SK-N-SH (cell line): ENCODE measurements around the gene CDH3. TPM values are rescaled to one million over a fixed set of nuclear protein-coding genes. Genes with fewer than 3 reads are reported as not detected.

Experiments
- CTCF ChIA-PET: fragments of 300-600, 350-600 bp; formaldehyde crosslinking; extraction: SDS; loops from one replicate; lab custom pipeline; 2021; lab: Yijun Ruan, JAX
- POLR2A ChIA-PET: fragments of 350-600 bp; sonication (Branson Sonifier 250); formaldehyde crosslinking; extraction: SDS; loops from one replicate; lab custom pipeline; 2020; ENCODE audit warnings: antibody characterized with exemption, inconsistent platforms; lab: Yijun Ruan, JAX
- DNase-seq: peaks from one replicate; pipeline ENCODE4 v3.0.0; 2012
- H2AFZ ChIP-seq: fragments of 200-600 bp; sonication (generic); 2 replicates; pipeline ENCODE4 v1.8.1; 2016; ENCODE audit warnings: antibody characterized with exemption, mild to moderate bottlenecking, low read depth
- H3F3A ChIP-seq: fragments of 200-600 bp; sonication (generic); replicated peaks from 2 replicates; pipeline ENCODE3; 2016; ENCODE audit warnings: antibody characterized with exemption, mild to moderate bottlenecking; ENCODE audit not compliant: insufficient read depth
- H3K27ac ChIP-seq, 2 experiments: fragments of 200-500 bp in 1 of 2; fragments of 200-600 bp in 1 of 2; sonication (Bioruptor generic) in 1 of 2; sonication (generic), shearing (Covaris generic) in 1 of 2; 2 replicates each; pipeline versions ENCODE4 v1.5.1 to v1.6.1; 2014 to 2016; ENCODE audit warnings: low read depth in 2 of 2, inconsistent platforms in 1 of 2, low read length in 1 of 2, mild to moderate bottlenecking in 1 of 2, mixed read lengths in 1 of 2
- H3K27me3 ChIP-seq: fragments of 200-600 bp; sonication (generic), shearing (Covaris generic); 2 replicates; pipeline ENCODE4 v1.6.1; 2016; ENCODE audit warnings: mixed run types; ENCODE audit not compliant: insufficient read depth
- H3K36me3 ChIP-seq, 2 experiments: fragments of 200-500 bp in 1 of 2; fragments of 200-600 bp in 1 of 2; sonication (Bioruptor generic) in 1 of 2; sonication (generic) in 1 of 2; replicated peaks in 1 of 2; 2 replicates each; pipeline versions ENCODE3 to v1.5.1; 2014 to 2016; ENCODE audit warnings: low read length in 1 of 2, mild to moderate bottlenecking in 1 of 2; ENCODE audit not compliant: insufficient read depth in 2 of 2, control insufficient read depth in 1 of 2
- H3K4me1 ChIP-seq, 2 experiments: fragments of 200-500 bp in 1 of 2; fragments of 200-600 bp in 1 of 2; sonication (Bioruptor generic) in 1 of 2; sonication (generic), shearing (Covaris generic) in 1 of 2; 2 replicates each; pipeline versions ENCODE4 v1.5.1 to v1.6.1; 2014 to 2016; ENCODE audit warnings: low read depth in 1 of 2, low read length in 1 of 2, mixed run types in 1 of 2; ENCODE audit not compliant: insufficient read depth in 2 of 2, control insufficient read depth in 1 of 2
- H3K4me2 ChIP-seq: fragments of 200-600 bp; sonication (generic), shearing (Covaris generic); 2 replicates; pipeline ENCODE4 v1.6.1; 2017; ENCODE audit warnings: mixed run types
- H3K4me3 ChIP-seq, 2 experiments: fragments of 200-500 bp in 1 of 2; fragments of 200-600 bp in 1 of 2; sonication (Bioruptor generic) in 1 of 2; sonication (generic), shearing (Covaris generic) in 1 of 2; 2 replicates each; pipeline versions ENCODE4 v1.5.1 to v1.8.1; 2014 to 2016; ENCODE audit warnings: low read depth in 2 of 2, inconsistent platforms in 1 of 2, low read length in 1 of 2, mild to moderate bottlenecking in 1 of 2, mixed read lengths in 1 of 2, moderate library complexity in 1 of 2
- H3K79me2 ChIP-seq: fragments of 200-600 bp; sonication (generic); 2 replicates; pipeline ENCODE4 v1.8.1; 2017; ENCODE audit warnings: mild to moderate bottlenecking; ENCODE audit not compliant: insufficient read depth
- H3K9ac ChIP-seq: fragments of 200-600 bp; sonication (generic); 2 replicates; pipeline ENCODE4 v1.6.1; 2017; ENCODE audit warnings: mixed run types
- H3K9me2 ChIP-seq: fragments of 200-600 bp; sonication (generic); 2 replicates; pipeline ENCODE4 v1.6.1; 2017; ENCODE audit warnings: mixed run types
- H3K9me3 ChIP-seq: fragments of 200-600 bp; sonication (generic); 2 replicates; pipeline ENCODE4 v1.6.1; 2017; ENCODE audit warnings: mixed run types, mild to moderate bottlenecking, moderate library complexity
- H4K20me1 ChIP-seq: fragments of 200-600 bp; sonication (generic); 2 replicates; pipeline ENCODE4 v1.6.1; 2017; ENCODE audit warnings: mild to moderate bottlenecking, mixed run types; ENCODE audit not compliant: insufficient read depth
- CHD2 ChIP-seq: fragments of 150-350 bp; IDR thresholded peaks from 2 replicates; pipeline ENCODE4 v1.6.1; 2018; ENCODE audit warnings: low read length; ENCODE audit not compliant: partially characterized antibody
- ELF1 ChIP-seq: IDR thresholded peaks from 2 replicates; pipeline ENCODE4 v1.4.0; 2012
- EP300 ChIP-seq, 2 experiments: IDR thresholded peaks; 2 replicates each; pipeline versions ENCODE4 v1.4.0 to v1.6.1; 2012; ENCODE audit warnings: borderline replicate concordance in 1 of 2, low read depth in 1 of 2, low read length in 1 of 2
- FOSL2 ChIP-seq: IDR thresholded peaks from 2 replicates; pipeline ENCODE4 v1.4.0; 2012; ENCODE audit warnings: low read depth, mild to moderate bottlenecking, moderate library complexity, borderline replicate concordance
- FOXJ3 ChIP-seq: sonication (generic); formaldehyde crosslinking; IDR thresholded peaks from 2 replicates; pipeline ENCODE4 v1.5.1; 2020; ENCODE audit warnings: mild to moderate bottlenecking, missing genetic modification reagents
- GABPA ChIP-seq: IDR thresholded peaks from 2 replicates; pipeline ENCODE4 v1.4.0; 2012; ENCODE audit warnings: low read depth, mild to moderate bottlenecking
- MEF2A ChIP-seq: IDR thresholded peaks from 2 replicates; pipeline ENCODE4 v1.4.0; 2012; ENCODE audit warnings: low read depth, borderline replicate concordance
- NRF1 ChIP-seq: IDR thresholded peaks from 2 replicates; pipeline ENCODE4 v1.6.1; 2012; ENCODE audit warnings: low read depth, mild to moderate bottlenecking, low read length
- RAD21 ChIP-seq: IDR thresholded peaks from 2 replicates; pipeline ENCODE4 v1.6.1; 2012; ENCODE audit warnings: mild to moderate bottlenecking, low read length
- RCOR1 ChIP-seq: fragments of 150-350 bp; IDR thresholded peaks from 2 replicates; pipeline ENCODE4 v1.6.1; 2017; ENCODE audit warnings: antibody characterized with exemption, low read length
- RFX5 ChIP-seq: IDR thresholded peaks from 2 replicates; pipeline ENCODE4 v1.6.1; 2012; ENCODE audit warnings: mild to moderate bottlenecking, improper control_type of control experiment, low read length
- SIN3A ChIP-seq: IDR thresholded peaks from 2 replicates; pipeline ENCODE4 v1.6.1; 2012; ENCODE audit warnings: low read depth, mild to moderate bottlenecking, low read length, moderate library complexity, borderline replicate concordance
- SMC3 ChIP-seq: IDR thresholded peaks from 2 replicates; pipeline ENCODE4 v1.6.1; 2012; ENCODE audit warnings: low read depth, low read length, improper control_type of control experiment
- TAF1 ChIP-seq: IDR thresholded peaks from 2 replicates; pipeline ENCODE4 v1.6.1; 2012; ENCODE audit warnings: low read depth, mild to moderate bottlenecking, low read length, moderate library complexity, borderline replicate concordance
- TCF12 ChIP-seq: IDR thresholded peaks from 2 replicates; pipeline ENCODE4 v1.4.0; 2012
- TEAD4 ChIP-seq: IDR thresholded peaks from 2 replicates; pipeline ENCODE4 v1.4.0; 2012; ENCODE audit warnings: mild to moderate bottlenecking, borderline replicate concordance; ENCODE audit not compliant: insufficient read depth
- polyA plus RNA-seq, 3 experiments: library from polyadenylated mRNA; depleted of rRNA; stranded (reverse); fragments of >200 nt; gene quantifications; 2 replicates each; pipeline ENCODE4 v1.2.3, GENCODE V29; 2012
- TF ChIP-seq, protein P1 (sequence below): IDR thresholded peaks from 2 replicates; pipeline ENCODE4; 2012
- TF ChIP-seq, protein P2 (sequence below): fragments of 200-600 bp; sonication (generic); IDR thresholded peaks from 2 replicates; pipeline ENCODE4 v1.6.1; 2017; ENCODE audit warnings: antibody characterized with exemption, mild to moderate bottlenecking, moderate library complexity
- TF ChIP-seq, protein P3 (sequence below): IDR thresholded peaks from 2 replicates; pipeline ENCODE4 v1.6.1; 2012; ENCODE audit warnings: mild to moderate bottlenecking, low read depth, low read length, moderate library complexity

The CDH3 gene
- polyA plus RNA-seq, 1 of the 3 experiments (the other 2 are of a cell fraction) = not detected

DNA sequence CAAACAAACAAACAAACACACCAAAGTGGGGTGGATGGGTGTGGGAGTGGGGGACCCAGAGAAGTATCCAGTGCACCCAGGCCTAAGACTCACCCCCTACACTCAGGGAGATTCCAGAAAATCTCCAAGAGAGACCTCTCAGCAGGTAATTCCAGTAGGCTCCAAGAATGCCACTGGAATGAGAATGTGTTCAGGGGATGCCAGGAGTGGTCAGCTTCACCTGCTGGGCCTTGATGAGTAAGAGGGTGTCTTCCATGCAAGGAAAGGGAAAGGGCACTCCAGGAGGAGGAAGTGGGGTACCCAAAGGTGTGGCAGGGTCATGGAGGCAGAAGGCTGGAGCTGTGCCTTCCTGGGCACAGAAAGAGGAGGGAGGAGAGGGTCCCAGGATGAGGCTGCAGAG lies 101.8 kb downstream of the CDH3 start:
- no peaks in the 10 kb centered on the region for H3K9me3 ChIP-seq
- DNase-seq = no peak
- ChIA-PET CTCF (interaction anchor here (1.1 to 1.2 kb wide), 2 partner anchors 11 to 157 kb away, joined by 3 to 4 read pairs; no protein-coding TSS in a partner anchor), POLR2A (no interaction called here)
- no peaks in the 10 kb centered on the region for H3K4me1 ChIP-seq
- H3K27ac ChIP-seq = no peak overlapping the region
- TF ChIP-seq, protein P1, sequence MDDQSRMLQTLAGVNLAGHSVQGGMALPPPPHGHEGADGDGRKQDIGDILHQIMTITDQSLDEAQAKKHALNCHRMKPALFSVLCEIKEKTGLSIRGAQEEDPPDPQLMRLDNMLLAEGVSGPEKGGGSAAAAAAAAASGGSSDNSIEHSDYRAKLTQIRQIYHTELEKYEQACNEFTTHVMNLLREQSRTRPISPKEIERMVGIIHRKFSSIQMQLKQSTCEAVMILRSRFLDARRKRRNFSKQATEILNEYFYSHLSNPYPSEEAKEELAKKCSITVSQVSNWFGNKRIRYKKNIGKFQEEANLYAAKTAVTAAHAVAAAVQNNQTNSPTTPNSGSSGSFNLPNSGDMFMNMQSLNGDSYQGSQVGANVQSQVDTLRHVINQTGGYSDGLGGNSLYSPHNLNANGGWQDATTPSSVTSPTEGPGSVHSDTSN = no peak
- TF ChIP-seq MEF2A (no peak), CHD2 (no peak), SMC3 (no peak), TEAD4 (no peak), RCOR1 (no peak), EP300 (IDR thresholded peaks at IDR 0.05; ENCODE audit: borderline replicate concordance in 1 of 2, low read depth in 1 of 2, low read length in 1 of 2) (no peak), TCF12 (no peak), RFX5 (no peak), FOSL2 (no peak), FOXJ3 (no peak), TAF1 (no peak), RAD21 (no peak), GABPA (no peak), ELF1 (no peak), NRF1 (no peak), SIN3A (no peak)
- TF ChIP-seq, protein P2, sequence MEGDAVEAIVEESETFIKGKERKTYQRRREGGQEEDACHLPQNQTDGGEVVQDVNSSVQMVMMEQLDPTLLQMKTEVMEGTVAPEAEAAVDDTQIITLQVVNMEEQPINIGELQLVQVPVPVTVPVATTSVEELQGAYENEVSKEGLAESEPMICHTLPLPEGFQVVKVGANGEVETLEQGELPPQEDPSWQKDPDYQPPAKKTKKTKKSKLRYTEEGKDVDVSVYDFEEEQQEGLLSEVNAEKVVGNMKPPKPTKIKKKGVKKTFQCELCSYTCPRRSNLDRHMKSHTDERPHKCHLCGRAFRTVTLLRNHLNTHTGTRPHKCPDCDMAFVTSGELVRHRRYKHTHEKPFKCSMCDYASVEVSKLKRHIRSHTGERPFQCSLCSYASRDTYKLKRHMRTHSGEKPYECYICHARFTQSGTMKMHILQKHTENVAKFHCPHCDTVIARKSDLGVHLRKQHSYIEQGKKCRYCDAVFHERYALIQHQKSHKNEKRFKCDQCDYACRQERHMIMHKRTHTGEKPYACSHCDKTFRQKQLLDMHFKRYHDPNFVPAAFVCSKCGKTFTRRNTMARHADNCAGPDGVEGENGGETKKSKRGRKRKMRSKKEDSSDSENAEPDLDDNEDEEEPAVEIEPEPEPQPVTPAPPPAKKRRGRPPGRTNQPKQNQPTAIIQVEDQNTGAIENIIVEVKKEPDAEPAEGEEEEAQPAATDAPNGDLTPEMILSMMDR = no peak
- TF ChIP-seq, protein P3, sequence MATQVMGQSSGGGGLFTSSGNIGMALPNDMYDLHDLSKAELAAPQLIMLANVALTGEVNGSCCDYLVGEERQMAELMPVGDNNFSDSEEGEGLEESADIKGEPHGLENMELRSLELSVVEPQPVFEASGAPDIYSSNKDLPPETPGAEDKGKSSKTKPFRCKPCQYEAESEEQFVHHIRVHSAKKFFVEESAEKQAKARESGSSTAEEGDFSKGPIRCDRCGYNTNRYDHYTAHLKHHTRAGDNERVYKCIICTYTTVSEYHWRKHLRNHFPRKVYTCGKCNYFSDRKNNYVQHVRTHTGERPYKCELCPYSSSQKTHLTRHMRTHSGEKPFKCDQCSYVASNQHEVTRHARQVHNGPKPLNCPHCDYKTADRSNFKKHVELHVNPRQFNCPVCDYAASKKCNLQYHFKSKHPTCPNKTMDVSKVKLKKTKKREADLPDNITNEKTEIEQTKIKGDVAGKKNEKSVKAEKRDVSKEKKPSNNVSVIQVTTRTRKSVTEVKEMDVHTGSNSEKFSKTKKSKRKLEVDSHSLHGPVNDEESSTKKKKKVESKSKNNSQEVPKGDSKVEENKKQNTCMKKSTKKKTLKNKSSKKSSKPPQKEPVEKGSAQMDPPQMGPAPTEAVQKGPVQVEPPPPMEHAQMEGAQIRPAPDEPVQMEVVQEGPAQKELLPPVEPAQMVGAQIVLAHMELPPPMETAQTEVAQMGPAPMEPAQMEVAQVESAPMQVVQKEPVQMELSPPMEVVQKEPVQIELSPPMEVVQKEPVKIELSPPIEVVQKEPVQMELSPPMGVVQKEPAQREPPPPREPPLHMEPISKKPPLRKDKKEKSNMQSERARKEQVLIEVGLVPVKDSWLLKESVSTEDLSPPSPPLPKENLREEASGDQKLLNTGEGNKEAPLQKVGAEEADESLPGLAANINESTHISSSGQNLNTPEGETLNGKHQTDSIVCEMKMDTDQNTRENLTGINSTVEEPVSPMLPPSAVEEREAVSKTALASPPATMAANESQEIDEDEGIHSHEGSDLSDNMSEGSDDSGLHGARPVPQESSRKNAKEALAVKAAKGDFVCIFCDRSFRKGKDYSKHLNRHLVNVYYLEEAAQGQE = no peak
- no peaks in the 10 kb centered on the region for H3K79me2 ChIP-seq
- H4K20me1 ChIP-seq = no peaks in the 10 kb centered on the region
- no peaks in the 10 kb centered on the region for H3K9me2 ChIP-seq
- no peak overlapping the region for H2AFZ ChIP-seq
- no peak overlapping the region for H3K9ac ChIP-seq
- H3K36me3 ChIP-seq = no peaks in the 10 kb centered on the region
- H3K27me3 ChIP-seq = no peaks in the 10 kb centered on the region; the same call in 1 of the 2 replicates
- H3F3A ChIP-seq = no peaks in the 10 kb centered on the region
- H3K4me2 ChIP-seq = no peak overlapping the region
- H3K4me3 ChIP-seq = no peak overlapping the region
